Neural cell (in vitro differentiated cells): ENCODE results near the gene TBXA2R.

Experiments
- EP300 ChIP-seq: fragments of 450-650 bp; conservative IDR thresholded peaks from 2 replicates; pipeline ENCODE4 v1.6.1; 2014; ENCODE audit warnings: antibody characterized with exemption, mild to moderate bottlenecking, moderate library complexity; ENCODE audit not compliant: poor library complexity, severe bottlenecking
- EZH2 ChIP-seq: fragments of 200-600, 300-800 bp; shearing (Covaris generic), sonication (generic); IDR thresholded peaks from 2 replicates; pipeline ENCODE4 v1.6.1; 2014; ENCODE audit warnings: antibody characterized with exemption, low read length, borderline replicate concordance, mild to moderate bottlenecking; ENCODE audit not compliant: insufficient read depth, poor library complexity, severe bottlenecking
- POLR2AphosphoS5 ChIP-seq: IDR thresholded peaks from 2 replicates; pipeline ENCODE4 v1.6.1; 2012
- RAD21 ChIP-seq: fragments of 450-650 bp; conservative IDR thresholded peaks from 2 replicates; pipeline ENCODE4 v1.6.1; 2014; ENCODE audit warnings: antibody characterized with exemption, mild to moderate bottlenecking, moderate library complexity
- SMC3 ChIP-seq: fragments of 450-650 bp; conservative IDR thresholded peaks from 2 replicates; pipeline ENCODE4 v1.6.1; 2014; ENCODE audit warnings: antibody characterized with exemption, mild to moderate bottlenecking, moderate library complexity; ENCODE audit not compliant: poor library complexity
- TF ChIP-seq, protein P1 (sequence below): fragments of 450-650 bp; IDR thresholded peaks from 2 replicates; pipeline ENCODE4 v1.5.1; 2014; ENCODE audit warnings: antibody characterized with exemption, mild to moderate bottlenecking, moderate library complexity; ENCODE audit not compliant: poor library complexity, severe bottlenecking
- TF ChIP-seq, protein P2 (sequence below): IDR thresholded peaks from 2 replicates; pipeline ENCODE4 v1.6.1; 2012; ENCODE audit warnings: borderline replicate concordance

DNA sequence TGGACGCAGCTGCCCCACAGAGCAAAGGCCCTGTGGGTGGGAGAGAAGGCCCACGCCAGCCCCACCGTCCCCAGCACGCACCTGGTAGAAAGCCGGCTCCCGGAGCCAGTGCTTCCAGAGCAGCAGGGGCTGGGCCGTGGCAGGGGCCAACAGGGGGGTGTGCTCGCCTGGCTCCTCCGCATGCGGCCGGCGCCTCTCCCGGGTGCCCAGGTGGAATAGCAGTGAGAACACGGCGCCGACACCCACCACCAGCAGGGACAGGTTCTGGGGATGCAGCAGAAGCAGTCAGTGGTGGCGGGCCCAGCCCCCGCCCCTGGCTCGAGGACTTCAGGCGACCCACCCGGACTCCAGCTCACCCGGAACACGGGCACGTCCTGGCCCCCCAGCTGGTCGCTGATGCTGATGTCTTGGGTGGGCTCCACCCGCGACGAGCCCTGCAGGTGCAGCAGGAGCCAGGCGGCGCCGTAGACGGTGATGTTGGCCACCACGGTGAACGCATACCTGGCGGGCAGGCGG lies 58.9 kb downstream of the TBXA2R start:
- TF ChIP-seq, protein P1, sequence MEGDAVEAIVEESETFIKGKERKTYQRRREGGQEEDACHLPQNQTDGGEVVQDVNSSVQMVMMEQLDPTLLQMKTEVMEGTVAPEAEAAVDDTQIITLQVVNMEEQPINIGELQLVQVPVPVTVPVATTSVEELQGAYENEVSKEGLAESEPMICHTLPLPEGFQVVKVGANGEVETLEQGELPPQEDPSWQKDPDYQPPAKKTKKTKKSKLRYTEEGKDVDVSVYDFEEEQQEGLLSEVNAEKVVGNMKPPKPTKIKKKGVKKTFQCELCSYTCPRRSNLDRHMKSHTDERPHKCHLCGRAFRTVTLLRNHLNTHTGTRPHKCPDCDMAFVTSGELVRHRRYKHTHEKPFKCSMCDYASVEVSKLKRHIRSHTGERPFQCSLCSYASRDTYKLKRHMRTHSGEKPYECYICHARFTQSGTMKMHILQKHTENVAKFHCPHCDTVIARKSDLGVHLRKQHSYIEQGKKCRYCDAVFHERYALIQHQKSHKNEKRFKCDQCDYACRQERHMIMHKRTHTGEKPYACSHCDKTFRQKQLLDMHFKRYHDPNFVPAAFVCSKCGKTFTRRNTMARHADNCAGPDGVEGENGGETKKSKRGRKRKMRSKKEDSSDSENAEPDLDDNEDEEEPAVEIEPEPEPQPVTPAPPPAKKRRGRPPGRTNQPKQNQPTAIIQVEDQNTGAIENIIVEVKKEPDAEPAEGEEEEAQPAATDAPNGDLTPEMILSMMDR: no peak
- no peak for TF ChIP-seq POLR2AphosphoS5
- TF ChIP-seq, protein P2, sequence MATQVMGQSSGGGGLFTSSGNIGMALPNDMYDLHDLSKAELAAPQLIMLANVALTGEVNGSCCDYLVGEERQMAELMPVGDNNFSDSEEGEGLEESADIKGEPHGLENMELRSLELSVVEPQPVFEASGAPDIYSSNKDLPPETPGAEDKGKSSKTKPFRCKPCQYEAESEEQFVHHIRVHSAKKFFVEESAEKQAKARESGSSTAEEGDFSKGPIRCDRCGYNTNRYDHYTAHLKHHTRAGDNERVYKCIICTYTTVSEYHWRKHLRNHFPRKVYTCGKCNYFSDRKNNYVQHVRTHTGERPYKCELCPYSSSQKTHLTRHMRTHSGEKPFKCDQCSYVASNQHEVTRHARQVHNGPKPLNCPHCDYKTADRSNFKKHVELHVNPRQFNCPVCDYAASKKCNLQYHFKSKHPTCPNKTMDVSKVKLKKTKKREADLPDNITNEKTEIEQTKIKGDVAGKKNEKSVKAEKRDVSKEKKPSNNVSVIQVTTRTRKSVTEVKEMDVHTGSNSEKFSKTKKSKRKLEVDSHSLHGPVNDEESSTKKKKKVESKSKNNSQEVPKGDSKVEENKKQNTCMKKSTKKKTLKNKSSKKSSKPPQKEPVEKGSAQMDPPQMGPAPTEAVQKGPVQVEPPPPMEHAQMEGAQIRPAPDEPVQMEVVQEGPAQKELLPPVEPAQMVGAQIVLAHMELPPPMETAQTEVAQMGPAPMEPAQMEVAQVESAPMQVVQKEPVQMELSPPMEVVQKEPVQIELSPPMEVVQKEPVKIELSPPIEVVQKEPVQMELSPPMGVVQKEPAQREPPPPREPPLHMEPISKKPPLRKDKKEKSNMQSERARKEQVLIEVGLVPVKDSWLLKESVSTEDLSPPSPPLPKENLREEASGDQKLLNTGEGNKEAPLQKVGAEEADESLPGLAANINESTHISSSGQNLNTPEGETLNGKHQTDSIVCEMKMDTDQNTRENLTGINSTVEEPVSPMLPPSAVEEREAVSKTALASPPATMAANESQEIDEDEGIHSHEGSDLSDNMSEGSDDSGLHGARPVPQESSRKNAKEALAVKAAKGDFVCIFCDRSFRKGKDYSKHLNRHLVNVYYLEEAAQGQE: no peak
- TF ChIP-seq EZH2: no peak
- TF ChIP-seq SMC3: no peak
- no peak for TF ChIP-seq EP300
- TF ChIP-seq RAD21: no peak
